HG03066 (cell line): Measurements from ENCODE around the gene MB.
"Not testable (repeated sequence)": the region's sequence is repeated elsewhere in the genome, so short reads cannot be mapped to it uniquely, and the experiment has no call there.

ENCODE experiments used
- ATAC-seq: cut with Tn5 transposase; IDR thresholded peaks from one replicate; pipeline ENCODE4 v1.9.1; 2021; ENCODE audit warnings: low read depth; ENCODE audit not compliant: unreplicated experiment

Gene MB

DNA sequence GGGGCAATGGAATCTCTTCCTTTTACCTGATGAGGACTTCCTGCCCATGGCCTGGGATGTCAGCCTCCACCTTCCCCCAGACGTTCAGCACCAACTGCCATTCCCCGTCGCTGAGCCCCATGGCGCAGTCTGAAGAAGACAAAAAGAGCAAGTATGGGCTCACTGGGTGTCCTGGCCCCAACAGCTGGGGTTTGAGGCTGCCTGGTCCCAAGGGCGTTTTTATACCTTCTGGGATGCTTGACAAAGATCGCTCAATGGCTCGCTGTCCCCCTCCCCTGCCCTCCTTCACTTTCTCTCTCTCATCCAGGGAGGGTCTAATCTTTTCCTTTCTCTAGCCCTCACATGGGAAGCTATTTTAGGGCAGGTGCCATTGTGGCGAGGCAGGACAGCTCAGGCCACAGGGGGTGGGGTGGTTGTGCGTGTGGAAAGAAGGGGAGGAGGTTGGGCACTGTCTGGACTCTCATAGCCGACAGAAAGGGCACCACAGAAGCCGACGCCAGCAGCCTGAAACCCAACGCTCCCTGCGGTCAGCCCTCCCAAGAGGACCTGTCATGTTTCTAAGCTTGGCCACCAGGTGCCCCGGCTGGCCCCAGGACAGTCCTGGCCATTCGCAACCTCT is at the start of gene MB:
Gene MB, minus strand, starts transcription at position 193 of the 619 bp plus-strand sequence. Its CDS starts 72 bp downstream, at position 121.
- no peak for ATAC-seq

DNA sequence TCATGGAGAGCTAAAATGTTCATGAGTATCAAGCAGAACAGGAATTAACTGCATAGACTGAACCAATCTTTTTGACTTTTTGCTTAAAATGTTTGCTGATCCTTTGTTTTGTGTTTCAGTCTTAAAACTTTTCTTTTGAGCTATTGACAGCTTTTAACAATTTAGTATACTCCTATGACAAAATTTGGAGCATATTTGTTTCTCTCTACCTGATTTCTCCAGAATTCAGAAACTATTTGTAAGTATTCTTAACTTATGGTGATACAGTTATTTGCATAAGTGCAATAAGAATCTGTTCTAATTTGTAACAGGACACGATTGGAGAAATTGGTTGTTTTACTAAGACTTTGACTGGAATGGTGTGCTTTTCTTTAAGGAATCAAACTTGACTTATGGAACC is 49.6 kb upstream of the MB start:
- not testable (repeated sequence) for ATAC-seq

DNA sequence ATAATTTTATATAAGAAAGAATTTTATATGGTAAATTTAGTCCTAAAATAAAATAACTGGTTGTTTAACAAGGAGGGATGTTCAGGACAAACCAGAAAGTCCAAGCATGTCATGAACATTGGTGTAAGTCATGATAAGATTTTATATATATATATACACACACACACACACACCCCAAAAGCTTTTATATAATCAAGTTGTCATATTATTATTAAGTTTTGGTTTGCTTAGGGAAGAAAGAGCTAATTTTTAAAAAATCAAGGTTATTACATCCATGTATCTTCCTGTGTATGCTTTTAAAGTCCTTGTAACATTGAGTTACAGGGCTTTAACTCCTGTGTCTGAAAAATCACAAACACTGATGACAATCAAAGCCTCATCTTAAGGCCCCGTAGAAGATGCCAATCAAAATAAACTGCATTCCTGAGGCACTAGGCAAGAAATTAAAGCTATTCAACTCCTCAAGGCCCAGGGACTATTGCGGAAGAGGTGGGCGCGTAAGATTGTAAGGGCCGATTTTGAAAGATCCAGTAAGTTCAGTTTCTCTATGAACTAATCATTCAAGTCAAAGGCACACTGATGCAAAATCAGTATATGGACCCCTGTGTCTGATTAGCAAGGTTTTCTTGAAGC is 47.9 kb upstream of the MB start:
- ATAC-seq: no peak

DNA sequence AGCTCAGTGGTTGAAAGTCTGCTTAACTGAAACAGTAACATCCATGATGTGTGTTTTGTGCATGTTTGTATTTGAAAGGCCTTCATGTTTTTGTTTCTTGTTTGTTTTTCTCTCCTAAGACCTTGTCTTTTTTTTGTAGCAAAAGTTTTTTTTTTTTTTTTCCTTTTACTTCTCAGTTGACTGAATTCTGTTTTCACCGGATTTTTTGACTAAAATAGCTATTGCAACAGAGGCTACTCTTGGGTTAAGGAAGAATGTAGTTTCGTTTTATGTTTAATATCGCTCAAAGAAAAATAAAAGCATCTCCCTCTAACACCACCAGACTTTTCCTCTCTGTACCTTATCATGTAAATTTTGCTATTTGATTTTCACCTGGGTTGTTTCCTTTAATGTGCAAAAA is 46.2 kb upstream of the MB start:
- ATAC-seq: no peak

DNA sequence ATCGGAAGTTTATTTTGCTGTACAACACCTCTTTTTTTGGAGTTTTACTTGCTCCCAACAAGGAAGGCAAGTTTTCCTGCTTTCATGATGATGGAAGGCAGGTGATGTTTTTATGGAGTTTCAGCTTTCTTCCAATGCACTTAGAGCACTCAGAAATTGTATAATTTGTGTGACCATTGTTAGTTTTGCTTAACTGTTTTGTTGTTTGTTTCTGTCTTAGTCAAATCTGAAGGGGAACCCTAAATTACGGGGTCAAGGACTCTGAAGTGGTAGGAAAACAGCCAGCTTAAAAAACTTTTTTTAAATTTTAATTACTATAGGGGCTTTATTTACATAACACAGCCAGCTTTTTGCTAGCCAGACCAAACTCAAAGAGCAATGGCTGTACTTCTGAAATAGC is 45.8 kb upstream of the MB start:
- ATAC-seq: no peak

DNA sequence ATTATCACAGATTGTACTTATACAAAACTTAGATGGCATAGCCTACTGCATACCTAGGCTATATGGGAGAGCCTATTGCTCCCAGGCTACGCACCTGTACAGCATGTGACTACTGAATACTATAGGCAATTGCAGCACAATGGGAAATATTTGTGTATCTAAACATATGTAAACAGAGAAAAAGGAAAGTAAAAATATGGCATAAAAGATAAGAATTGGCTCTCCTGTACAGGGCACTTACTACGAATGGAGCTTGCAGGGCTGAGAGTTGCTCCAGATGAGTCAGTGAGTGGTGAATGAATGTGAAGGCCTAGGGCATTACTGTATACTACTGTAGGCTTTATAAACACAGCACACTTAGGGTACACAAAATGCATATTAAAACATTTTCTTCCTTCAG is 44.3 kb upstream of the MB start:
- ATAC-seq: no peak

DNA sequence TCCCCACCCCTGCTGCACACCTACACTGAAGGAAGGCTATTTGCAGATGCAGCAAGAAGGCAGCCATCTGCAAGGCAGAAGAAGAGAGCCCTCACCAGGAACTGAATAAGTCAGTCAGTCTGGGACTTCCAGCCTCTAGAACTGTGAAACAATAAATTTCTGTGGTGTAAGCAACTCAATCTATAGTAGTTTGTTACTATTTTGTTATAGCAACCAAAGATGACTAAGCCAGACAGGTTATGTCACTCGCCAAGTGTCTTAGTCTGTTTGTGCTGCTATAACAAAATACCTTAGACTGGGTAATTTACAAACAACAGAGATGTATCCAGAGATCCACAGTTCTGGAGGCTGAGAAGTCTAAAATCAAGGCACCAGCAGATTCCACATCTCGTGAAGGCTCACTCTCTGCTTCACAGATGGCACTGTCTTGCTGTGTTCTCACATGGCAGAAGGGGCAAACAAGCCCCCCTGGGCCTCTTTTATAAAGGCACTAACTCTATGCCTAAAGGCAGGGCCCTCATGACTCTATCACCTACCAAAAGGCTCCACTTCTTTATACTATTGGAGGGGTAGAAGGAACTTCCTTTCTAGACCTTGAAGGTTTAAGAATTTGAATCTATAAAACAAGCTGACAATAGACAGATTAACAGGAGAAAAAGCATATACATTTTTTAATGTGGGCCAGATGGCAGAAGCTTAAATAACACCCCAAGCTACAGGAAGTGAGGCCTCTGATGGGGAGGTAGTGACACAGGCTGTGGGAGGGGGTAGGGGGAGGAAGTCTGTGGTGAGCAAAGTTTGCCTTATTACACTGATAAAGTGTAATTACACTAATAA is 43.4 kb upstream of the MB start:
- ATAC-seq: no peak

DNA sequence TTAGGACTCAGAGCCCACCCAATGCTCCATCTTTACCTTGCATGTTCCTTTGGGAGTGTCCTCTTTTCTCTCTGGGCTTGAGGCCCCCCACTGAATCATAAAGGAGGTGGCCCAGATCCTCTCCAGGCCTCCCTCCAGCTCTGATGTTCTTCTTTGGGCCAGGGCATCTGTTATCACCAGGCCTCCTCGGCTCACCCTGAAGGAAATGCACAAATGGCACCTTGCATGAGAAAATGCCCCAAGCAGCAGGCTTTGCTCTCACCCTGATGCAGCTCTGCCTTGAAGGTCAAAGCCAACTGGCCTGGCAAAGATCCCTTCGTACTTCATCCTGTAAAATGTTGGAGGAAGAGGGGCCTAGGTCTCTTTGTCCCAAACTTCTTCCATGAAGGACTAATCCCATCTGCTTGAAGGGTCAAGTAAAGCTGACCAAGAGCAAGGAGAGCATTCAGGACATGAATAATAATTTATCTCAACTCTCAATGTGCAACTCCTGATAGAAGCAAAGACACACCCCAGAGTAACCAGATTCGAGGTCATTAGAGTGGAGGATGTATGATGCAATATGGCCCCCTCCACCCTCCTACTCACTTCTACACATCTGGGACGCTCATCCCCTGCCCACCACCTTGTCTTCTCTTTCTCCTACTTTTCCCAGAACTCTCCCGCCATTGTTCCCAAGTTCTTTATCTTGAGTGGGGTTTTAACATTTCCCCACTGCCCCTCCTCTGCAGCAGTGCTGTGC is 40.6 kb upstream of the MB start:
- no peak for ATAC-seq

DNA sequence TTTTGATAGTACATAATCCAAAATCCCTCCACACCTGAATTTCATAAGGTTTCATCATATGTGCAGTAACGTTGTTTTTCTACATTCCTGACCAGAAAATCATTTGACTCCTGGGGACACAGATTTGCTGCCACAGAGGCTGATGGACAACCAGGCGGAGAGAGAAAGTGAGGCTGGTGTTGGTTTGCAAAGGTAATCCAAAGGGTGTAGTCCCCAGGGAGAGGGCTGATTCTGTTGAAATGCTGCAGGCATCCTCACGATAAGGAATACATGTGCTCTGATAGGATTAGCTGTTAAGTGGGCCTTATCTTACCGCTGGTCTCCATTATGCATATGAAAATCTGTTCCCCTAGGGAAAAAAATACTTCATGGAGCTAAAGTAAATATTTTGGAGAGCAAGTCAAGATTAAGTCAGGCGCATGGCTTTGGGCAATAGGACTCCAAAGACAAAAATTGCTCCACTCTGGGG is 39.2 kb upstream of the MB start:
- no peak for ATAC-seq

DNA sequence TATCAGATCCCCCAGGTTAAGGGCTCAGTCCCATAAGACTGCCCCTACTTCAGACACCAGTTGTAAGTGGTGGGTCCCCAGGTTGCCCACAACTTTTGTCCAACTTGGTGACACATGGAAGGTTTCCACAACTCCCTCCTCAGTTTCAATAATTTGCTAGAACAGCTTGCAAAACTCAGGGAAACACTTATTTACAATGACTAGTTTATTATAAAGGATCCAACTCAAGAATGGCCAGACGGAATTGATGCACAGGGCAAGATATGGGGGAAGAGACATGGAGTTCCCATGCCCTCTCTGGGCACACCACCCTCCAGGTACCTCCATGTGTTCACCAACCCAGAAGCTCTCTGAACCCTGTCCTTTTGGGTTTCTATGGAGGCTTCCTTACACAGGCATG is 36.7 kb upstream of the MB start:
- ATAC-seq: no peak

DNA sequence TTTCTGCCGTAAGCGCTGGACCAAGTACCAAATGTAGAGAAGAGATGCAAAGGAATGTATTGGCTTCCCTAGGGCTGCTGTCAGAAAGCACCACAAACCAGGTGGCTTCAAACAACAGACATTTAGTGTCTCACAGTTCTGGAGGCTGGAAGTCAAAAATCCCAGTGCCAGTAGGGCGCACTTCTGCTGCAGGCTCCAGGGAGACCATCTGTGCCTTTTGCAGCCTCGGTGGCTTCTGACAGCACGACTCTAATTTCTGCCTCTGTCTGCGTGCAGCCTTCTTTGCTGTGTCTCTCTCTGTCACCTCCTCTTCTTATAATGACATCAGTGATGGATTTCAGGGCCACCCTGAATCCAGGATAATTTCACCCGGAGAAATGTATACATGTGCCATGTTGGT is 34.0 kb upstream of the MB start:
- ATAC-seq: no peak

DNA sequence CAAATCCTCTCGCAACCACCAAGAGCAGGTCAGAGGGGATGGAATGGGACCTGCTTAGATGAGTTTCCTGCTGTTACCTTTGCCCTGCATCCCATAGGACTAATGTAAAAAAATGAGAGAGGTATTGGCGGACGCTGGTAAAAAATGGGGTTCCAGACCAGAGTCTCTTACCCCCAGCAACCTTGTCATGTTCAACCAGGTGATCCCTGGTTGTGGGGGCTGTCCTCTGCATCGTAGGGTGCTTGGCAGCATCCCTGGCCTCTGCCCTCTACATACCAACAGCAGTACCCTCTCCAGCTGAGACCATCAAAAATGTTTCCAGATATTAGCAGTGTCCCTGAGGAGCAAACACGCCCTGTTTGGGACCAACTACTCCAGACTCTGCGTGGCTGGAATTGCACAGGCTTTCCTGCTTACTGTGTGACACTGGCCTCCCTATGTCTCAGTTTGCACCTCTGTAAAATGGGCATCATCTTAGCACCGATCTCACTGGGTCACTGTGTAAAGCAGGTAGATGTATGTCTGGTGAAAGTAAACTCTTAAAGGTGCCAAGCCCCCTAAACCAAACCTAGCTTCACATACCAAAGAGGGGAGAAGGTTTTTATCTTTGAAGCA is 32.6 kb upstream of the MB start:
- ATAC-seq: no peak

DNA sequence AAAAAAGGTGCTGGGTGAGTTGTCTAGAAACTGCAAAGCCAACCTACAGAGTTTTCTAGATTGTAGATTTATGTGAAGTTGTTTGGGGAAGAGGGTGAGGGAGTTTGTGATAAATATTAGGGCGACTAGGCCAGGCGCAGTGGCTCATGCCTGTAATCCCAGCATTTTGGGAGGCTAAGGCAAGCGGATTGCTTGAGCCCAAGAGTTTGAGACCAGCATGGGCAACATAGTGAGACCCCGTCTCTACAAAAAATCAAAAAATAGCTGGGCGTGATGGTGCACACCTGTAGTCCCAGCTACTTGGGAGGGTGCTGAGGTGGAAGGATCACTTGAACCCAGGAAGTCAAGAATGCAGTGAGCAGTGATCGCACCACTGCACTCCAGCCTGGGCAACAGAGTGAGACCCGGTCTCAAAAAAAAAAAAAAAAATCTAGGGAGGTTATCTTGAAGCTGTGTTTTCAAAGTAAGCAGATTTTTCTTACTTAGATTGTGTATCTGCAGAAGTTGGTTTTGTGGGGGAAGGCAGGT is 32.0 kb upstream of the MB start:
- no peak for ATAC-seq

DNA sequence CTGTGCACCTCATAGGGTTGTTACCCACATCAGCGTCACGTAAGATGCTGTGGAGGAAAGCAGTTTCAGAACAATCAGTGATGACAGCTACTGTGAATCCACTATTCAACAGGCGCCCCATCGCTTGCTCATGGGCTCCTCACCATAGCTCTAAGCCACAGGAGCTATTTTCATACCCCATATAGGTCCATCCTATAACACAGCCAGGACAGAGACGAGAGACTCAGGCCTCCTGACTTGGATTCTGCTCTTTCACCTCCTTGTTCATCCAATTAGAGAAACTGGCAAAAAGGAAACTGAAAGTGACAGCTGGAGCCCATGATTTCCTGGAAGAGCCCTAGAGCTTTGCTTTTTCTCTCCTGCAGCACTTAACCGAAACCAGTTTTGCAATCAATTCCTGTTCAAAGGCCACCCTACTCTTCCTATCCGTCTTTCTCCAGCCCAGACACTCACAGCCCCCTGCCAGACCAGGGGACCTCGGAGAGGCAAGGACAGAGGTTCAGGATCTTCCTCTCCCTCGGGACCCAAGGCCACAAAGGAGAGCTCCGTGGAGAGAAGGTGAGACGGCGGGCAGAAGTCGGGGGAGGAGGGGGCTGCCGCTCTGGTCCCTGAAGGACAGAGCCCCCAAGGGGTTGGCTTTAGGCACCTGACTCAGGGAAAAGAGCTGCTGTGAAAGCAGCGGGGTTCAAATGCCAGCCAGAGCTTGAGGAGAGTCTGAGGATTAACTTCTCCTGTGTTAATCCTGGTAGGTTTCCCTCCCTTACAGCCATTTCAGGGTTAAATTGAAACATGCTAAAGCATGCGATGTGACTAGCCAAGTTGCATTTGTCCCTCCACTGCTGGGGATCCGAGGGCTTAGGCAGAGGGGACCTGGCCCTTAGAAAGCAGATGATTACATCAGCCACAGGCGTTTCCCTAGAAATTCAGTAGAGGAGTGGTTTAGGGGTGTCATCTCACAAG is 31.2 kb upstream of the MB start, which contains the start of gene APOL6:
Gene APOL6, plus strand, starts transcription at position 381 of the 960 bp plus-strand sequence. CDS start 7,980 bp downstream, outside the sequence.
- ATAC-seq: no peak

DNA sequence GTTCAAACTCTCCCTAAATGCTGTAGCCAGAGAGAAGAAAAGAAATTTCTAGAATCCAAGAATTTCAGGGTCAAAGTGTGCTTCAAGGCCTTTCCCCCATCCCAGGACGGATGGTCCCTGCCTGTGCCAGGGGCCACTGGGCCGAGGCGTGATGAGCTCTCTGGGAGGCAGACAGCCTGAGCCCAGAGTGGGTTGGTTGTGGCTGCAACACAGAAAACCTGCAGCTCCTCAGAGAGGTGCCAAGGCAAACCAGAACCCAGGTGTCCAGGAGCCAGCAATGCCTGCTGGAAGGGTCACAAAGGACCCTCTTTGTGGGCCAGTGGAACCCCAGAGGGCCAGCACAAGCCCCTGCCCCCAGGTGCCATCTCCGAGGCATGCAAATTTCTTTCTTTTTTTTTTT is 28.5 kb upstream of the MB start:
- ATAC-seq: no peak

DNA sequence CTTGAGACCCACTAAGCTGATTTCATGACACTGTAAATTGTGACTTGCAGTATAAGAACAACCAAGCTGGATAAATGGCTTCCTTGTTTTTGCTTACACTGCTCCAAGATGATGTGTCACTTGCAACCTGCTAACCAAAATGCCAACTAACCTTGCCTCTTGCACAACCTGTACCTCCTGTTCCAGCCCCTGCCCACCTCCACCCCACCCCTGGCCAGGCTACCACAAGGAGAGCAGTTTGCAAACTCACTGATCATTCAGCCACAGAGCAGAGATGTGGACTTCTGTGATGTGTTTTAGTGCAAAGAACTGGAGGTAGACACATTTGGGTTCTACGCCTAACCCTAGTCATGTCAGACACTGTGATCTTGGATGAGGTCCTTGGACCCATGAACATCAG is 26.9 kb upstream of the MB start:
- ATAC-seq: no peak

DNA sequence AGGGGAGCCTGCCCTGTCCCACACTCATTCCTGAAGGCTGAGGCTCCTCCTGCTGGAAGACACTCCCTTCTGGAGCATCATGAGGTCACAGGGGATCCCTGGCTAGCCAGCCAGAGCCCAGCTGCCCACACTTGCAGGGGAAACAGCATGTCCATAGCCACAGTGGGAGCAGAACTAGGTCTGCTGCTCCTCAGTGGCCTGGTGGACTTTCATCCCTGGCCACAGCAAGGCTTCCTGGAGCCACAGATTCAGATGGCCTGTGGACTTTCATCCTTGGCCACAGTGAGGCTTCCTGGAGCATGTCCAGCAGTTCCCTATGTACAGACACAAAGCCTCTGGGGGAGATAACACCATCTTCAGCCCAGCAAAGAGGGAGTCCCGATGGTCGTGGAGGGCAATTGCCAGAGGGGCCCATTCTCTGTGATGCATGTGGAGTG is 25.2 kb upstream of the MB start:
- no peak for ATAC-seq

DNA sequence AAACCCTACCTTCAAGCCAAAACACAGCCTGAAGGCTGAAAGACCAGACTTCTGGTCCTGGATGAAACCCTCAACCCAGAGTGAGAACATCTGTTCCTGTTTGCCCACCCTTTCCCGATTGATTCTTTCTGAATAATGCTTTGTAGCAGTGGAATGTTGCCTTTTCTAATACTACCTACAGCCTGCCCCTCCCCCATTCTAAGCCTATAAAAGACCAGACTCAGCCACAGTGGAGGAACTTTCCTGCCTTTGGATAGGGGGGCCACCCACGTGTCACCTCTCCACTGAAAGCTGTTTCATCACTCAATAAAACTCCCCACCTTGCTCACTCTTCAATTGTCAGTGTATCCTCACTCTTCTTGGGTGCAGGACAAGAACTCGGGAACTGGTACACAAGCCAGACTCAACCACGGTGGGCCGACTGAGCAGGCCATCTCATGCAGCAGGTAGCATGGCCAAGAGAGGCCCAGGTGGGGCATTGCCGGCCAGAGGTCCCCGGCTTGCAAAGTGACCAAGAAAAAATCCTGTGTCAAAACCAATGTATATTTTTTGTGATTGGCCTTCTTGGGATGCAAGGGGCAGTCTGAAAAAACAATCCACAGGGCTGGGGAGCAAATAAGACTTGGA is 24.5 kb upstream of the MB start:
- ATAC-seq: no peak

DNA sequence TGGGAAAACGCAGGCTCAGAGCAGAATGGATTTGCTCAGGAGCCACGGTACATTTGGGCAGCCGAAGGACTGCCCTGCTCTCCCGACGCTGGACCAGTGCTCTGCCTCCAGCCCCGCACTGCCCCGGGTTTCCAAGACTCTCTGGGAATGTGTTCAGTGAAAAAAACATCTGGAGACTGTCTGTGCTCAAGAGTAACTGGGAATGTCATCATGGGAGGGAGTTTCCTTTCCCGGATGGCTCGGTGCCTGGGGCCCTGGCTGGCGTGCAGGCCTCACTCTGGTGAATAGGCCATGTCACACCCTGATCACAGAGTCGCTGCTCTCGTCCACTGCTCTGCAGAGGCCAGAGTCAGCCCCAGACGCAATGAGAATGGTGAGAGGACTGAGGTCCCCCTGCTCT is 21.3 kb upstream of the MB start:
- no peak for ATAC-seq
